ENCODE measurements around the gene HSPA9. TPM values are rescaled to one million over a fixed set of nuclear protein-coding genes. Genes with fewer than 3 reads are reported as not detected.

The HSPA9 gene
- total and polyA plus RNA-seq, 8 donors: 68.8 to 427 (median 175) TPM

GRCh38 chr5:138569782-138570181 is 5.4 kb downstream of the HSPA9 start:
- WGBS, 5 donors: 90 to 93% (median 92%) methylated on average over 7 of the region's 7 CpGs
- Histone ChIP-seq H3K4me3 (no peak overlapping the region), H3K36me3 (peaks cover 80 to 88% (median 87%) of the 10 kb centered on the region in 4 donors), H3K27ac (no peak overlapping the region), H3K9me3 (no peaks in the 10 kb centered on the region), H3K4me1 (peaks cover 7 to 78% (median 48%) of the 10 kb centered on the region in 4 donors), H3K27me3 (no peaks in the 10 kb centered on the region)
- intact Hi-C loops (cut with DNase I; ENCODE audit: low total_unique reads): no loop called here
- no peak for TF ChIP-seq POLR2A (IDR thresholded peaks at IDR 0.05)
- no peak for TF ChIP-seq CTCF (IDR thresholded peaks at IDR 0.05)
- no peak for TF ChIP-seq POLR2AphosphoS5 (IDR thresholded peaks at IDR 0.05)
- no peak for TF ChIP-seq EP300 (IDR thresholded peaks at IDR 0.05)
- no peak for DNase-seq

GRCh38 chr5:138568061-138568824 is 7.0 kb downstream of the HSPA9 start:
- no peaks in the 10 kb centered on the region for H3K27me3 ChIP-seq
- intact Hi-C loops (cut with DNase I; ENCODE audit: low total_unique reads): no loop called here
- H3K27ac ChIP-seq: no peak overlapping the region
- TF ChIP-seq POLR2AphosphoS5 (IDR thresholded peaks at IDR 0.05) (no peak), CTCF (IDR thresholded peaks at IDR 0.05) (no peak), EP300 (IDR thresholded peaks at IDR 0.05) (no peak), POLR2A (IDR thresholded peaks at IDR 0.05) (no peak)
- no peaks in the 10 kb centered on the region for H3K9me3 ChIP-seq
- DNase-seq: no peak
- no peak overlapping the region for H3K4me3 ChIP-seq
- peaks cover 86 to 100% (median 100%) of the 10 kb centered on the region in 4 donors for H3K36me3 ChIP-seq
- H3K4me1 ChIP-seq: peaks cover 0 to 72% (median 41%) of the 10 kb centered on the region in 4 donors
- 79 to 85% (median 82%) methylated on average over 13 to 16 of the region's 16 CpGs for WGBS, 5 donors

- H3K27me3 ChIP-seq: no peaks in the 10 kb centered on the region
- peaks cover 0 to 60% (median 34%) of the 10 kb centered on the region in 4 donors for H3K4me1 ChIP-seq
- H3K27ac ChIP-seq: no peak overlapping the region
- intact Hi-C loops (cut with DNase I; ENCODE audit: low total_unique reads): no loop called here
- no peak for DNase-seq
- H3K36me3 ChIP-seq: peaks cover 72 to 100% (median 100%) of the 10 kb centered on the region in 4 donors
- no peak overlapping the region for H3K4me3 ChIP-seq
- H3K9me3 ChIP-seq: no peaks in the 10 kb centered on the region
- no peak for TF ChIP-seq CTCF (IDR thresholded peaks at IDR 0.05)
- no peak for TF ChIP-seq POLR2AphosphoS5 (IDR thresholded peaks at IDR 0.05)
- TF ChIP-seq EP300 (IDR thresholded peaks at IDR 0.05): no peak
- no peak for TF ChIP-seq POLR2A (IDR thresholded peaks at IDR 0.05)
- WGBS, 5 donors: 72 to 77% (median 76%) methylated on average over 3 of the region's 3 CpGs
Measured at GRCh38 chr5:138566792-138567191, 8.4 kb downstream of the HSPA9 start.

DNA sequence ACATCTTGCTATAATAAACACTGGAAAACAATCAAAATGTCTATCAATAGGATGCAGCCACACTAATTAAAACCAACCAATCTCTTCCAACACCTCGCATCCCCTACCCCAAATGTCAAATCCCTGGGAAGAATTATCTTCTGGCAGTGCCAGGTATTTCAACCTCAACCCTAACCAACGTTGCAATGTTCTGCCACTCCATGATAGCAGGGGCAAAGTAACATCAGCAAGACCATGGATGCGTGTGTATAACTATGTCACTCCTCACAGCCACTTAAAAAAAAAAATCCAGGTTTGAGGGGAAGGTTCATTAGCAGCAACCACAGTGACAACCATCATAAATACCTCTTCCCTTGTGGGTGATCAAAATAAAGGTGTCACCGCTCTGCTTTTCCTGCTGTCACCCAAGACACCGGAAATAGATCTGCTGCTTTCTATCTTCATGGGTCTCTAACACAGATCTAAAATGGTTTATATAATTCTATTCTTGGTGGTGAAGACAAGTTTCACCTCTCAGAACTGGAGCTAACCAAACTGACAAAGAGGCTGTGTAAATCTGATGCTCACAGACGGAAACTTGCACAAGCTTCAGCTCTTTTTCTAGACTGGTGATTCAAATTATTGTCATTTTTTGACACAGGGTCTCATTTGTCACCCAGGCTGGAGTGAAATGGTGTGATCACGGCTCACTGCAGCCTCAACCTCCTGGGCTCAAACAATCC is 9.9 kb downstream of the HSPA9 start:
- Histone ChIP-seq H3K4me1 (peaks cover 0 to 48% (median 26%) of the 10 kb centered on the region in 4 donors), H3K9me3 (no peaks in the 10 kb centered on the region), H3K36me3 (peaks cover 73 to 100% (median 100%) of the 10 kb centered on the region in 4 donors), H3K27me3 (no peaks in the 10 kb centered on the region), H3K4me3 (no peak overlapping the region), H3K27ac (no peak overlapping the region)
- intact Hi-C loops (cut with DNase I; ENCODE audit: low total_unique reads): no loop called here
- DNase-seq: no peak
- peak in 1 of 3 donors; percentile 4 for TF ChIP-seq POLR2AphosphoS5 (IDR thresholded peaks at IDR 0.05)
- TF ChIP-seq CTCF (IDR thresholded peaks at IDR 0.05): no peak
- 77 to 87% (median 81%) methylated on average over 7 of the region's 7 CpGs for WGBS, 5 donors

Data from stomach (tissue), 9 donors.